Activated naive CD8-positive, alpha-beta T cell treated with anti-CD3 and anti-CD28 coated beads, Interleukin-2, amount 10 ng/mL, durations not matched to agents 7 days and 5 days (primary cell): Measurements from ENCODE around the gene ALPI. TPM values are rescaled to one million over a fixed set of nuclear protein-coding genes. Genes with fewer than 3 reads are reported as not detected.

Experiments used
- ATAC-seq: fragments of 150-1000 bp; cut with Tn5 transposase; one replicate; pipeline ENCODE4 v1.10.0; 2021; ENCODE audit warnings: low read depth, moderate library complexity
- POLR2A ChIA-PET: fragments of 350-600 bp; sonication (Branson Sonifier 250); formaldehyde crosslinking; loops from one replicate; lab custom pipeline; 2021; ENCODE audit warnings: antibody characterized with exemption; lab: Charles Lee
- DNase-seq: peaks from one replicate; pipeline ENCODE4 v3.0.0; 2021
- H3K27ac Mint-ChIP-seq: one replicate; pipeline ENCODE4 v1.8.0; 2022; ENCODE audit warnings: mild to moderate bottlenecking, mixed read lengths
- H3K27me3 Mint-ChIP-seq: one replicate; pipeline ENCODE4 v1.8.0; 2022; ENCODE audit warnings: mild to moderate bottlenecking, moderate library complexity, mixed read lengths
- H3K36me3 Mint-ChIP-seq: one replicate; pipeline ENCODE4 v1.8.0; 2021; ENCODE audit warnings: mild to moderate bottlenecking, mixed read lengths
- H3K4me1 Mint-ChIP-seq: one replicate; pipeline ENCODE4 v1.8.0; 2021; ENCODE audit warnings: mixed read lengths
- H3K4me3 Mint-ChIP-seq: one replicate; pipeline ENCODE4 v1.8.0; 2022; ENCODE audit warnings: mild to moderate bottlenecking, moderate library complexity, mixed read lengths
- H3K9me3 Mint-ChIP-seq: one replicate; pipeline ENCODE4 v1.8.0; 2021; ENCODE audit warnings: mixed read lengths
- total RNA-seq, 2 experiments: library from RNA; stranded (reverse); gene quantifications; one replicate each; pipeline ENCODE4 v1.2.3, GENCODE V29; 2021

Gene ALPI
- total RNA-seq, 2 experiments from 2014 or later, result not detected

GRCh38 chr2:232485348-232485756, 29.4 kb downstream of the ALPI start:
- no peak overlapping the region for H3K27ac Mint-ChIP-seq
- peak; percentile 35 for DNase-seq
- no peaks in the 10 kb centered on the region for H3K9me3 Mint-ChIP-seq
- H3K4me3 Mint-ChIP-seq, result no peak overlapping the region
- peaks cover 45% of the 10 kb centered on the region for H3K27me3 Mint-ChIP-seq
- POLR2A ChIA-PET, result no interaction called here
- ATAC-seq, result no peak
- H3K4me1 Mint-ChIP-seq, result no peaks in the 10 kb centered on the region
- H3K36me3 Mint-ChIP-seq, result no peaks in the 10 kb centered on the region

- no peaks in the 10 kb centered on the region for H3K4me1 Mint-ChIP-seq
- H3K9me3 Mint-ChIP-seq, result no peaks in the 10 kb centered on the region
- H3K36me3 Mint-ChIP-seq, result no peaks in the 10 kb centered on the region
- H3K4me3 Mint-ChIP-seq, result no peak overlapping the region
- DNase-seq, result peak; percentile 38
- H3K27ac Mint-ChIP-seq, result no peak overlapping the region
- POLR2A ChIA-PET, result no interaction called here
- H3K27me3 Mint-ChIP-seq, result peaks cover 45% of the 10 kb centered on the region
- ATAC-seq, result no peak
Observed at GRCh38 chr2:232485757-232486557, 30.0 kb downstream of the ALPI start.

- ATAC-seq, result no peak
- peak; percentile 38 for DNase-seq
- H3K27ac Mint-ChIP-seq, result no peak overlapping the region
- no peaks in the 10 kb centered on the region for H3K9me3 Mint-ChIP-seq
- peaks cover 47% of the 10 kb centered on the region for H3K27me3 Mint-ChIP-seq
- POLR2A ChIA-PET, result no interaction called here
- H3K4me1 Mint-ChIP-seq, result no peaks in the 10 kb centered on the region
- H3K4me3 Mint-ChIP-seq, result no peak overlapping the region
- H3K36me3 Mint-ChIP-seq, result no peaks in the 10 kb centered on the region
Observed at GRCh38 chr2:232486558-232487384, 30.8 kb downstream of the ALPI start.

GRCh38 chr2:232487385-232488096, 31.6 kb downstream of the ALPI start, which contains the start of gene ECEL1:
ECEL1 (minus strand) TSS chr2:232487834; CDS start chr2:232486653, 1,181 bp downstream.
- POLR2A ChIA-PET, result no interaction called here

GRCh38 chr2:232488097-232488711, 32.3 kb downstream of the ALPI start:
- no peaks in the 10 kb centered on the region for H3K36me3 Mint-ChIP-seq
- H3K27me3 Mint-ChIP-seq, result peaks cover 45% of the 10 kb centered on the region
- no peaks in the 10 kb centered on the region for H3K9me3 Mint-ChIP-seq
- DNase-seq (no peak), ATAC-seq (no peak)
- POLR2A ChIA-PET, result no interaction called here
- H3K27ac Mint-ChIP-seq, result no peak overlapping the region
- H3K4me3 Mint-ChIP-seq, result no peak overlapping the region
- no peaks in the 10 kb centered on the region for H3K4me1 Mint-ChIP-seq

More at GRCh38 chr2:232487385-232488096, 31.6 kb downstream of the ALPI start, which contains the start of gene ECEL1:
- ATAC-seq (no peak), DNase-seq (peak; percentile 52)
- Mint-ChIP-seq H3K36me3 (no peaks in the 10 kb centered on the region), H3K27me3 (peaks cover 47% of the 10 kb centered on the region), H3K4me1 (no peaks in the 10 kb centered on the region), H3K4me3 (no peak within 1 kb of the TSS), H3K9me3 (no peaks in the 10 kb centered on the region), H3K27ac (no peak within 1 kb of the TSS)

GRCh38 chr2:232488721-232489300, 32.9 kb downstream of the ALPI start:
- POLR2A ChIA-PET, result no interaction called here
- no peaks in the 10 kb centered on the region for H3K4me1 Mint-ChIP-seq
- no peaks in the 10 kb centered on the region for H3K36me3 Mint-ChIP-seq
- H3K4me3 Mint-ChIP-seq, result no peak overlapping the region
- ATAC-seq (no peak), DNase-seq (no peak)
- H3K27ac Mint-ChIP-seq, result no peak overlapping the region
- peaks cover 45% of the 10 kb centered on the region for H3K27me3 Mint-ChIP-seq
- H3K9me3 Mint-ChIP-seq, result no peaks in the 10 kb centered on the region

GRCh38 chr2:232489516-232490220, 33.7 kb downstream of the ALPI start:
- Mint-ChIP-seq H3K36me3 (no peaks in the 10 kb centered on the region), H3K4me1 (no peaks in the 10 kb centered on the region), H3K27ac (no peak overlapping the region)

GRCh38 chr2:232490221-232491138, 34.5 kb downstream of the ALPI start:
- POLR2A ChIA-PET, result no interaction called here
- no peaks in the 10 kb centered on the region for H3K4me1 Mint-ChIP-seq
- peaks cover 30% of the 10 kb centered on the region for H3K27me3 Mint-ChIP-seq
- no peak overlapping the region for H3K4me3 Mint-ChIP-seq
- no peaks in the 10 kb centered on the region for H3K9me3 Mint-ChIP-seq
- H3K36me3 Mint-ChIP-seq, result no peaks in the 10 kb centered on the region
- ATAC-seq, result no peak
- peak; percentile 25 for DNase-seq
- H3K27ac Mint-ChIP-seq, result no peak overlapping the region

More at GRCh38 chr2:232489516-232490220, 33.7 kb downstream of the ALPI start:
- Mint-ChIP-seq H3K27me3 (peaks cover 39% of the 10 kb centered on the region), H3K4me3 (no peak overlapping the region), H3K9me3 (no peaks in the 10 kb centered on the region)
- POLR2A ChIA-PET, result no interaction called here
- ATAC-seq, result no peak
- DNase-seq, result peak; percentile 26

GRCh38 chr2:232491139-232491780, 35.3 kb downstream of the ALPI start:
- Mint-ChIP-seq H3K4me1 (no peaks in the 10 kb centered on the region), H3K27me3 (peaks cover 28% of the 10 kb centered on the region), H3K4me3 (no peak overlapping the region), H3K36me3 (no peaks in the 10 kb centered on the region), H3K27ac (no peak overlapping the region), H3K9me3 (no peaks in the 10 kb centered on the region)
- no peak for ATAC-seq
- DNase-seq, result no peak
- POLR2A ChIA-PET, result no interaction called here

- H3K27ac Mint-ChIP-seq, result no peak overlapping the region
- H3K36me3 Mint-ChIP-seq, result no peaks in the 10 kb centered on the region
- H3K27me3 Mint-ChIP-seq, result peaks cover 23% of the 10 kb centered on the region
- ATAC-seq, result no peak
- POLR2A ChIA-PET, result no interaction called here
- no peaks in the 10 kb centered on the region for H3K4me1 Mint-ChIP-seq
- DNase-seq, result no peak
- H3K9me3 Mint-ChIP-seq, result no peaks in the 10 kb centered on the region
- no peak overlapping the region for H3K4me3 Mint-ChIP-seq
Observed at GRCh38 chr2:232492236-232492848, 36.4 kb downstream of the ALPI start.
